GM23248 (cell line): Measurements from ENCODE around the gene FSD2. TPM values are rescaled to one million over a fixed set of nuclear protein-coding genes. Genes with fewer than 3 reads are reported as not detected.

Experiments used
- DNase-seq: peaks from one replicate; pipeline ENCODE4 v3.0.0-alpha.2; 2015
- H2AFZ ChIP-seq: fragments of 200-600 bp; sonication (generic); 2 replicates; pipeline ENCODE4 v1.6.1; 2016; ENCODE audit warnings: antibody characterized with exemption
- H3F3A ChIP-seq: fragments of 200-600 bp; sonication (generic); 2 replicates; pipeline ENCODE4 v1.6.1; 2016; ENCODE audit warnings: mild to moderate bottlenecking, antibody characterized with exemption, mixed run types; ENCODE audit not compliant: insufficient read depth
- H3K27ac ChIP-seq: fragments of 200-600 bp; sonication (generic); 2 replicates; pipeline ENCODE4 v1.5.1; 2016; ENCODE audit warnings: mild to moderate bottlenecking
- H3K27me3 ChIP-seq: fragments of 200-600 bp; sonication (generic); replicated peaks from 2 replicates; pipeline ENCODE4 v1.6.1; 2016; ENCODE audit warnings: mild to moderate bottlenecking; ENCODE audit not compliant: insufficient read depth
- H3K36me3 ChIP-seq: fragments of 200-600 bp; sonication (generic); 2 replicates; pipeline ENCODE4 v1.6.1; 2016; ENCODE audit warnings: low read depth, mild to moderate bottlenecking
- H3K4me1 ChIP-seq: fragments of 200-600 bp; sonication (generic); 2 replicates; pipeline ENCODE4 v1.6.1; 2016; ENCODE audit warnings: mild to moderate bottlenecking; ENCODE audit not compliant: insufficient read depth
- H3K4me2 ChIP-seq: fragments of 200-600 bp; sonication (generic); one replicate; pipeline ENCODE4 v1.6.1; 2016; ENCODE audit warnings: mild to moderate bottlenecking; ENCODE audit not compliant: unreplicated experiment
- H3K4me3 ChIP-seq: fragments of 200-600 bp; sonication (generic); 2 replicates; pipeline ENCODE4 v1.5.1; 2016; ENCODE audit warnings: mild to moderate bottlenecking
- H3K79me2 ChIP-seq: fragments of 200-600 bp; sonication (generic); 2 replicates; pipeline ENCODE4 v1.6.1; 2016; ENCODE audit warnings: mild to moderate bottlenecking; ENCODE audit not compliant: insufficient read depth
- H3K9ac ChIP-seq: fragments of 200-600 bp; sonication (generic); 2 replicates; pipeline ENCODE4 v1.6.1; 2016; ENCODE audit warnings: mild to moderate bottlenecking
- H3K9me2 ChIP-seq: fragments of 200-600 bp; sonication (generic); 2 replicates; pipeline ENCODE4 v1.6.1; 2016; ENCODE audit warnings: mixed run types, mild to moderate bottlenecking, moderate library complexity; ENCODE audit not compliant: insufficient read depth
- H3K9me3 ChIP-seq: fragments of 200-600 bp; sonication (generic); one replicate; pipeline ENCODE4 v1.6.1; 2017; ENCODE audit warnings: low read depth
- H4K20me1 ChIP-seq: fragments of 200-600 bp; sonication (generic); 2 replicates; pipeline ENCODE4 v1.6.0; 2016; ENCODE audit not compliant: insufficient read depth
- EZH2 ChIP-seq: fragments of 200-600 bp; sonication (generic); IDR thresholded peaks from 2 replicates; pipeline ENCODE4 v1.6.1; 2018; ENCODE audit warnings: antibody characterized with exemption, mild to moderate bottlenecking; ENCODE audit not compliant: insufficient read depth, poor library complexity, severe bottlenecking
- EZH2phosphoT487 ChIP-seq: fragments of 200-600 bp; sonication (generic); IDR thresholded peaks from 2 replicates; pipeline ENCODE4 v1.6.1; 2018; ENCODE audit warnings: antibody characterized with exemption, moderate library complexity, mild to moderate bottlenecking, low read depth; ENCODE audit not compliant: insufficient read depth
- WGBS, 2 experiments: methylation state at CpG; one replicate each; pipeline ENCODE4 v1.1.6; 2015 to 2017; ENCODE audit warnings: low lambda C conversion rate in 2 of 2, low coverage in 1 of 2; ENCODE audit errors: missing lambda C conversion rate in 2 of 2; 5-methylcytosine and 5-hydroxymethylcytosine counted together
- in situ Hi-C: fragments of 300-500 bp; cut with MboI; formaldehyde crosslinking; loops from 2 replicates; pipeline ENCODE4 v1.15.0; 2020
- polyA plus RNA-seq: library from polyadenylated mRNA; unstranded; fragments of >200 nt; fragmentation: Nextera tagmentation; extraction: Ambion mirVana; gene quantifications from 2 replicates; pipeline ENCODE4 v1.2.1, GENCODE V29; 2016
- total RNA-seq: library from RNA; depleted of rRNA; stranded (reverse); fragments of >200 nt; shearing (Covaris generic); gene quantifications from 2 replicates; pipeline ENCODE4 v1.2.3, GENCODE V29; 2014; rRNA removed

Gene FSD2
- total RNA-seq = not detected in 2 replicates
- 0.04 and 0.08 TPM in 2 replicates for polyA plus RNA-seq

GRCh38 chr15:82805994-82806406, at the start of gene FSD2:
TSS of gene FSD2 (minus strand) at chr15:82806069. CDS start at chr15:82787390, 18,679 bp downstream.
- no peaks in the 10 kb centered on the region for H3K9me2 ChIP-seq
- peaks cover 10% of the 10 kb centered on the region for H3K79me2 ChIP-seq
- 0 out of 2 replicates have a peak, but pooled peaks cover 3% of the 10 kb centered on the region for H3K4me1 ChIP-seq
- DNase-seq = no peak
- H3K4me2 ChIP-seq = no peak within 1 kb of the TSS
- no peaks in the 10 kb centered on the region for H4K20me1 ChIP-seq
- TF ChIP-seq EZH2 (no peak), EZH2phosphoT487 (no peak)
- no peak within 1 kb of the TSS for H2AFZ ChIP-seq
- H3F3A ChIP-seq = peaks cover 5% of the 10 kb centered on the region
- H3K9me3 ChIP-seq = no peaks in the 10 kb centered on the region
- no peak within 1 kb of the TSS for H3K27ac ChIP-seq
- no peak within 1 kb of the TSS for H3K9ac ChIP-seq
- no peaks in the 10 kb centered on the region for H3K36me3 ChIP-seq
- H3K4me3 ChIP-seq = no peak within 1 kb of the TSS
- H3K27me3 ChIP-seq = no peaks in the 10 kb centered on the region
- in situ Hi-C loops = no loop called here
- 51 to 53% methylated on average over 2 of the region's 2 CpGs for WGBS, 2 experiments

- no peak overlapping the region for H3K4me2 ChIP-seq
- H4K20me1 ChIP-seq = no peaks in the 10 kb centered on the region
- no peak overlapping the region for H2AFZ ChIP-seq
- no peaks in the 10 kb centered on the region for H3K36me3 ChIP-seq
- peaks cover 4% of the 10 kb centered on the region for H3K4me1 ChIP-seq
- no peak overlapping the region for H3K27ac ChIP-seq
- DNase-seq = no peak
- H3K9me3 ChIP-seq = no peaks in the 10 kb centered on the region
- TF ChIP-seq EZH2phosphoT487 = no peak
- TF ChIP-seq EZH2 = no peak
- no peaks in the 10 kb centered on the region for H3F3A ChIP-seq
- in situ Hi-C loops = no loop called here
- no peaks in the 10 kb centered on the region for H3K27me3 ChIP-seq
- H3K9ac ChIP-seq = no peak overlapping the region
- no peaks in the 10 kb centered on the region for H3K79me2 ChIP-seq
- WGBS, 2 experiments = 89 to 90% methylated on average over 12 to 21 of the region's 21 CpGs
- H3K9me2 ChIP-seq = no peaks in the 10 kb centered on the region
- no peak overlapping the region for H3K4me3 ChIP-seq
Measured at GRCh38 chr15:82854554-82854953, 48.7 kb upstream of the FSD2 start.

GRCh38 chr15:82852941-82853561, 47.2 kb upstream of the FSD2 start:
- no peaks in the 10 kb centered on the region for H3K79me2 ChIP-seq
- WGBS, 2 experiments = 62 to 68% methylated on average over 13 to 15 of the region's 16 CpGs
- no peak overlapping the region for H3K9ac ChIP-seq
- no peaks in the 10 kb centered on the region for H3K9me3 ChIP-seq
- DNase-seq = no peak
- TF ChIP-seq EZH2phosphoT487 (no peak), EZH2 (no peak)
- H3K27ac ChIP-seq = no peak overlapping the region
- no peak overlapping the region for H2AFZ ChIP-seq
- no peaks in the 10 kb centered on the region for H3K36me3 ChIP-seq
- in situ Hi-C loops = no loop called here
- no peak overlapping the region for H3K4me3 ChIP-seq
- H3F3A ChIP-seq = peaks cover 4% of the 10 kb centered on the region; the same call in 1 of the 2 replicates
- H4K20me1 ChIP-seq = no peaks in the 10 kb centered on the region
- peaks cover 4% of the 10 kb centered on the region for H3K4me1 ChIP-seq
- H3K9me2 ChIP-seq = no peaks in the 10 kb centered on the region
- no peak overlapping the region for H3K4me2 ChIP-seq
- H3K27me3 ChIP-seq = no peaks in the 10 kb centered on the region

- Histone ChIP-seq H3K4me3 (no peak overlapping the region), H3K4me2 (no peak overlapping the region), H3K9me3 (no peaks in the 10 kb centered on the region), H3K79me2 (no peaks in the 10 kb centered on the region), H3K27ac (no peak overlapping the region), H3K9ac (no peak overlapping the region), H3K36me3 (no peaks in the 10 kb centered on the region), H3F3A (peaks cover 4% of the 10 kb centered on the region; the same call in 1 of the 2 replicates), H3K9me2 (no peaks in the 10 kb centered on the region), H2AFZ (no peak overlapping the region), H4K20me1 (no peaks in the 10 kb centered on the region), H3K27me3 (no peaks in the 10 kb centered on the region), H3K4me1 (peaks cover 4% of the 10 kb centered on the region)
- peak; percentile 51 for DNase-seq
- no peak for TF ChIP-seq EZH2phosphoT487
- no peak for TF ChIP-seq EZH2
- WGBS, 2 experiments = 73 to 84% methylated on average over 9 of the region's 9 CpGs
- in situ Hi-C loops = no loop called here
Measured at GRCh38 chr15:82851981-82852511, 46.2 kb upstream of the FSD2 start.
